Lower leg skin (tissue), 4 donors: Measurements from ENCODE around the gene OMP. TPM values are rescaled to one million over a fixed set of nuclear protein-coding genes. Genes with fewer than 3 reads are reported as not detected.

Experiments used
- DNase-seq, 2 donors: peaks; one replicate each; pipeline ENCODE4 v3.0.0-alpha.2; 2019; ENCODE audit warnings: low spot score in 2 of 2
- H3K4me3 ChIP-seq: fragments of 200-600 bp; sonication (generic); 2 replicates; pipeline ENCODE4 v1.5.1; 2017; ENCODE audit warnings: mild to moderate bottlenecking, low read depth; ENCODE audit not compliant: poor library complexity, severe bottlenecking
- CTCF ChIP-seq, 3 donors: fragments of 450-650 bp; IDR thresholded peaks; one replicate each; pipeline ENCODE4 v1.5.1; 2016; ENCODE audit warnings: antibody characterized with exemption in 3 of 3, mild to moderate bottlenecking in 3 of 3, moderate library complexity in 2 of 3
- POLR2A ChIP-seq, 2 donors: fragments of 450-650 bp; IDR thresholded peaks; one replicate each; pipeline ENCODE4 v1.6.1; 2016 to 2017; ENCODE audit warnings: antibody characterized with exemption in 2 of 2, mild to moderate bottlenecking in 1 of 2, moderate library complexity in 1 of 2
- WGBS, 2 donors: methylation state at CpG; one replicate each; pipeline ENCODE4 v1.1.5; 2018; 5-methylcytosine and 5-hydroxymethylcytosine counted together
- intact Hi-C: fragments of 100-400 bp; cut with DNase I; formaldehyde crosslinking; loops from one replicate; pipeline ENCODE4 v1.15.0; 2023; ENCODE audit warnings: low total_unique reads
- total RNA-seq, 4 donors: library from RNA; depleted of rRNA; stranded (reverse); fragments of >200 nt; gene quantifications; one replicate each; pipeline ENCODE4 v1.1.0, GENCODE V29; 2016

OMP gene
- total RNA-seq, 4 donors from 2014 or later = not detected

GRCh38 chr11:77127920-77128691, 25.5 kb downstream of the OMP start, which contains the start of gene MYO7A:
Gene MYO7A, plus strand, starts transcription at chr11:77128246. Its CDS starts 2,389 bp downstream, at chr11:77130635.
- TF ChIP-seq POLR2A (IDR thresholded peaks at IDR 0.05) = no peak
- TF ChIP-seq CTCF (IDR thresholded peaks at IDR 0.05) = no peak
- intact Hi-C loops = loop anchor here (5.0 to 10.0 kb wide), 2 partner anchors 59 to 417 kb away; no protein-coding TSS in a partner anchor
- DNase-seq = no peak

GRCh38 chr11:77129069-77129841, 26.6 kb downstream of the OMP start:
- TF ChIP-seq CTCF (IDR thresholded peaks at IDR 0.05) = no peak
- TF ChIP-seq POLR2A (IDR thresholded peaks at IDR 0.05) = no peak
- no peak for DNase-seq
- WGBS, 2 donors = 94 to 100% methylated on average over 5 to 11 of the region's 11 CpGs
- H3K4me3 ChIP-seq = no peak overlapping the region
- intact Hi-C loops = loop anchor here (5.0 to 10.0 kb wide), 2 partner anchors 58 to 416 kb away; no protein-coding TSS in a partner anchor

More at GRCh38 chr11:77127920-77128691, 25.5 kb downstream of the OMP start, which contains the start of gene MYO7A:
- H3K4me3 ChIP-seq = no peak within 1 kb of the TSS
- WGBS, 2 donors = 38 to 48% methylated on average over 19 to 20 of the region's 20 CpGs

GRCh38 chr11:77129842-77130756, 27.5 kb downstream of the OMP start:
- no peak for DNase-seq
- TF ChIP-seq POLR2A (IDR thresholded peaks at IDR 0.05) (no peak), CTCF (IDR thresholded peaks at IDR 0.05) (no peak)
- 82 to 93% methylated on average over 11 of the region's 11 CpGs for WGBS, 2 donors
- no peak overlapping the region for H3K4me3 ChIP-seq
- intact Hi-C loops = loop anchor here (5.0 to 10.0 kb wide), 2 partner anchors 57 to 415 kb away; no protein-coding TSS in a partner anchor

- H3K4me3 ChIP-seq = no peak overlapping the region
- 63 to 87% methylated on average over 7 of the region's 9 CpGs for WGBS, 2 donors
- intact Hi-C loops = no loop called here
- DNase-seq = no peak
- TF ChIP-seq CTCF (IDR thresholded peaks at IDR 0.05) = no peak
- TF ChIP-seq POLR2A (IDR thresholded peaks at IDR 0.05) = no peak
These were observed 28.3 kb downstream of the OMP start for GRCh38 chr11:77130763-77131513.
